ENCODE results near the gene KCNE4. TPM values are rescaled to one million over a fixed set of nuclear protein-coding genes. Genes with fewer than 3 reads are reported as not detected.

KCNE4 gene
- total and polyA plus RNA-seq, 2 donors: 0.71 to 2.1 TPM

DNA sequence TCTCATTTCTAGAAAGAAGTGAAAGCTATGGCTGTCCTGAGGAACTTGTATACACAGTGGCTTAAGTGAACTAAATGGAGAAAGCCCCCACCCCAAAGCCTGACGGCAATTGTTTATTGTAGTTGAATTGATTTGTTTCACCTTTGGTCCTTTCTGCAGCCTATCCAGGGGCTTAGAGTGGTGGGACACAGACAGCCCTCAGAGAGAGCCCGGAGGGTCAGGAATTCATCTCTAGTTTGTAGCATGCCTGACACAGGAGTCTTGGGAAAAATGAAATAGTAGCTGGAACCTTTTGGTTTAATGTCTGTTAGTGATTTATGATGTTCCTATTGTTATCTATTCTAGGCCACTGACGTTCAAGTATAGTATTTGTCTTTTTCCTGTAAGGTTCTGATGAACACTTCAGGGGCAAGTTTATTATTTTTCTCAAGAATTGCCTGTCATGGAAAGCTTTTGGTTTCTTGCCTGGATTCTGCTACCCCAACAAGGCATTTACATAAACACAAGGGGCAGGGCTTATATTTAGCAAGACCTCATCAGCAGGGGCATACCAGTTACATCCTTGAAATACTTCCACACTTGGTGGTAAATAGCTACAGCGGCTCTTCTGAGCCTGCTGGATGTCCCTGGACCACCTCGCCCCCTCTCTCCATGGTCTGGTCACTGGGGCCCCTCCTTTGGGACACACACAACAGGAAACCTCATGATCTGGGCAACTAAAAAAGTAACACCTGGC is 44.4 kb downstream of the KCNE4 start:
- no peaks in the 10 kb centered on the region for H3K27me3 ChIP-seq (ENCODE audit: control insufficient read depth in 2 of 2, insufficient read depth in 1 of 2, low read length in 1 of 2)
- DNase-seq (ENCODE audit: low read depth in 6 of 9, low spot score in 9 of 9): no peak
- no peaks in the 10 kb centered on the region for H3K36me3 ChIP-seq (ENCODE audit: control insufficient read depth in 2 of 2, insufficient read depth in 2 of 2, low read length in 1 of 2)
- no peak overlapping the region for H3K27ac ChIP-seq (ENCODE audit: low read depth in 1 of 2, low read length in 1 of 2)
- WGBS: 84% methylated on average over 5 of the region's 5 CpGs
- H3K9me3 ChIP-seq (ENCODE audit: control insufficient read depth in 2 of 2, insufficient read depth in 1 of 2, low read length in 1 of 2): no peaks in the 10 kb centered on the region
- H3K4me1 ChIP-seq (ENCODE audit: control insufficient read depth in 2 of 2, insufficient read depth in 2 of 2, low read length in 2 of 2): no peaks in the 10 kb centered on the region
- H3K4me3 ChIP-seq (ENCODE audit: low read length in 2 of 2): no peak overlapping the region

DNA sequence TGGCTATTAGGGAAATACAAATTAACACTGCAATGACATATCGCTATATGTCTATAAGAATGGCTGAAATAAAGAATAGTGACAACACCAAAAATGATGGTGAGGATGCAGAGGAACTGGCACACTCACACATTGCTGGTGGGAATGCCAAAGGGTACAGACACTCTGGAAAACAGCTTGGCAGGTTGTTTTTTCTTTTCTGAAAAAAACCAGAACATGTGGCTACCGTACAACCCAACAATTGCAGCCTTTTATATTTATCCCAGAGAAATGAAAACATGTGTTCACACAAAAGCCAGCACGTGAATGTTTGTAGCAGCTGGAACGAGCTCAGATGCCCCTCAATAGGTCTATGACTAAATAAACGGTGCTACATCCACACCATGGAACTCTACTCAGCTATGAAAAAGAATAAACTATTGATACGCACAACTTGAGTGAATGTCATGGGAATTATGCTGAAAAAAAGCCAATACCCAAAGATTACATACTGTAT is 45.9 kb downstream of the KCNE4 start:
- DNase-seq (ENCODE audit: low read depth in 6 of 9, low spot score in 9 of 9): no peak
- WGBS: 94% methylated on average over 6 of the region's 6 CpGs
- no peaks in the 10 kb centered on the region for H3K9me3 ChIP-seq (ENCODE audit: control insufficient read depth in 2 of 2, insufficient read depth in 1 of 2, low read length in 1 of 2)
- no peaks in the 10 kb centered on the region for H3K4me1 ChIP-seq (ENCODE audit: control insufficient read depth in 2 of 2, insufficient read depth in 2 of 2, low read length in 2 of 2)
- no peak overlapping the region for H3K27ac ChIP-seq (ENCODE audit: low read depth in 1 of 2, low read length in 1 of 2)
- H3K4me3 ChIP-seq (ENCODE audit: low read length in 2 of 2): no peak overlapping the region
- H3K36me3 ChIP-seq (ENCODE audit: control insufficient read depth in 2 of 2, insufficient read depth in 2 of 2, low read length in 1 of 2): no peaks in the 10 kb centered on the region
- H3K27me3 ChIP-seq (ENCODE audit: control insufficient read depth in 2 of 2, insufficient read depth in 1 of 2, low read length in 1 of 2): no peaks in the 10 kb centered on the region

DNA sequence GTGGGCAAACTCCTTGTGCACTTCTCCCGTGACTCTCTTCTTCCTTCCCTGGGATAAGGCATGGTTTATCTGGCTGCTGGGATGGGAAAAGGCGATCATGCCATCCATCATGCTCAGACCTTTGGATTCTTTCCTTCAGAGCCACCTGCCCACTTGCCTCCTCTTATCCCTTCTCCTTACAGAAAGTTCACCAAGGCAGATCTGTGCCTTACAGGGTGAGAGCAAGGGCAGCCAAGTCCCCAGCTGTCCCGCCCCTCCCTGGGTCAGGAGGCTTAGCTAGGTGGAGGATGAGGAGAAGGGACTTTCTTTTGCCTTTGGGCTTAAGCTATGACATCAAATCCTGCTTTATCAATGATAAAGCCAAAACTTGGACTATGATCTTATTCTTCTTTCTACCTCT is 47.6 kb downstream of the KCNE4 start:
- Histone ChIP-seq H3K36me3 (ENCODE audit: control insufficient read depth in 2 of 2, insufficient read depth in 2 of 2, low read length in 1 of 2) (no peaks in the 10 kb centered on the region), H3K27me3 (ENCODE audit: control insufficient read depth in 2 of 2, insufficient read depth in 1 of 2, low read length in 1 of 2) (no peaks in the 10 kb centered on the region), H3K4me1 (ENCODE audit: control insufficient read depth in 2 of 2, insufficient read depth in 2 of 2, low read length in 2 of 2) (no peaks in the 10 kb centered on the region), H3K27ac (ENCODE audit: low read depth in 1 of 2, low read length in 1 of 2) (no peak overlapping the region), H3K4me3 (ENCODE audit: low read length in 2 of 2) (no peak overlapping the region), H3K9me3 (ENCODE audit: control insufficient read depth in 2 of 2, insufficient read depth in 1 of 2, low read length in 1 of 2) (no peaks in the 10 kb centered on the region)
- DNase-seq (ENCODE audit: low read depth in 6 of 9, low spot score in 9 of 9): no peak
- WGBS: 92% methylated on average over 3 of the region's 3 CpGs

DNA sequence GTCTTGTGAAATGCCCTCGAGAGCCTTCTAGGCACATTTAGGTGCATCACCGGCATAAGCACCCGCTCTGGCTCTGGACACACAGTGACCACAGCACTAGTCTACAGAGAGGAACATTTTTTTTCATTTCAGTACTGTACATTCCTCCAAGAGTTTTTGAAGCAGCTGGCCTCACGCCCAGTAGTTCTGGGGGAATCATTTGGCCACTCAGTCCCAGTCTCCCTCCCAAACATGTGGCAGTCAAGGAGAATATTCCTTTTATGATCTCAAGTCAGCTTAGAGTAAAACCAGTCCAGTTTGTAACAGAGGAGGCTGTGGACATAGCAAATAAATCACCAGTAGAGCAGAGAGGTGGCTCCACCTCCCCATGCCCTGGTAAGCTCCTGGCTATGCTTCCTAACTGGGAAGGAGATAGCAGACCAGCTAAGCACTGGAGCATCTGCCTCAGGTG is 48.1 kb downstream of the KCNE4 start:
- H3K4me3 ChIP-seq (ENCODE audit: low read length in 2 of 2): no peak overlapping the region
- WGBS: 85% methylated on average over 4 of the region's 4 CpGs
- H3K27ac ChIP-seq (ENCODE audit: low read depth in 1 of 2, low read length in 1 of 2): no peak overlapping the region
- H3K9me3 ChIP-seq (ENCODE audit: control insufficient read depth in 2 of 2, insufficient read depth in 1 of 2, low read length in 1 of 2): no peaks in the 10 kb centered on the region
- no peak for DNase-seq (ENCODE audit: low read depth in 6 of 9, low spot score in 9 of 9)
- no peaks in the 10 kb centered on the region for H3K27me3 ChIP-seq (ENCODE audit: control insufficient read depth in 2 of 2, insufficient read depth in 1 of 2, low read length in 1 of 2)
- no peaks in the 10 kb centered on the region for H3K4me1 ChIP-seq (ENCODE audit: control insufficient read depth in 2 of 2, insufficient read depth in 2 of 2, low read length in 2 of 2)
- H3K36me3 ChIP-seq (ENCODE audit: control insufficient read depth in 2 of 2, insufficient read depth in 2 of 2, low read length in 1 of 2): no peaks in the 10 kb centered on the region

DNA sequence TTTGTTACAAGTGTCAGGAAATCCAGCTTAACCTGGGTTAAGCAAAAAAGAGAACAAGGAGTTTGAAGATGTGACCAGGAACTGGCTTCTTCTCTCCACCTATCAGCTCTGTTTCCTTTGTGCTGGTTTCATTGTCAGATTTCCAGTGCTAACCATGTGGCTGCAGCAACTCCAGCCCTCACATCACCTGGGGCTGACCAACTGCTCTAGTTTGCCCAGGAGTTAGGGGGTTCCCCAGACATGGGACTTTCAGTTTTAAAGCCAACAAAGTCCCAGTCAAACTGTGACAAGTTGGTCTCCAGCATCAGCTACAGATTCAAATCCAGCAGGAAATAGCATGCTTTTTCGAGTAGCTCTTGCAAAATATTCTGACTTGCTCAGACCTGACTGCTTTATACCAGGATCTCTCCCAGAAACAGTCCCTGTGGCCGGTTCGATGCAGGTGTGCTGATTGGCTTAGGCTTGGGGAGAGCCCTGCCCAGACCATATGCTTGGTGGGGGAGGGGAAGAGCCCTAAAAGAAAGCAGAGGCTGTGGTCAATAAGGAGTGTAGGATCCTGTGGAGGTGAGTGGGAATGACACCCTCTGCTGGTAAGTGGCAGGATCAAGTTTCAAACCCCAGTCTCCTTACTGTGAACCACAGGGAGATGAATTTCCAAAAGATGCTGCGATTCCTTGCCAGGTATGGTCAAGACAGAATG is 49.5 kb downstream of the KCNE4 start:
- H3K27ac ChIP-seq (ENCODE audit: low read depth in 1 of 2, low read length in 1 of 2): no peak overlapping the region
- H3K36me3 ChIP-seq (ENCODE audit: control insufficient read depth in 2 of 2, insufficient read depth in 2 of 2, low read length in 1 of 2): no peaks in the 10 kb centered on the region
- H3K4me1 ChIP-seq (ENCODE audit: control insufficient read depth in 2 of 2, insufficient read depth in 2 of 2, low read length in 2 of 2): no peaks in the 10 kb centered on the region
- H3K27me3 ChIP-seq (ENCODE audit: control insufficient read depth in 2 of 2, insufficient read depth in 1 of 2, low read length in 1 of 2): no peaks in the 10 kb centered on the region
- no peaks in the 10 kb centered on the region for H3K9me3 ChIP-seq (ENCODE audit: control insufficient read depth in 2 of 2, insufficient read depth in 1 of 2, low read length in 1 of 2)
- H3K4me3 ChIP-seq (ENCODE audit: low read length in 2 of 2): no peak overlapping the region
- WGBS: 76% methylated on average over 4 of the region's 4 CpGs
- peak in 1 of 9 donors; percentile 5 for DNase-seq (ENCODE audit: low read depth in 6 of 9, low spot score in 9 of 9)

DNA sequence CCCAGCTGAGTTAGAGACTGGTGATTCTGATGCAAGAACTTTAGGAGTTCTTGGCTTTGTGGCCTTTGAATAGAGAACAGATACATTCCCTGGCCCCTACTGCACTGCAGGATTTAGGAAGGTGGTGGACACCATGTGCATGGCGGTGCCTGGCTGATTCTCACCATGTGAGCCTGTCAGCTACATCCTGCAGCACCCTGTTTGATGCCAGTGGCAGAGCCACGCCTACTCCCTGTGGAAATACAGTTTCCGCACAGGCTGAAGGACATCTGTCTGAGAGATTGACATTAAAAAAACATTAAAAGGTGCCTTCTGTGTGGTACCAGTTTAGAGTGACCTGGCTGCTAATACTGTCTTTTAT is 50.0 kb downstream of the KCNE4 start:
- Histone ChIP-seq H3K9me3 (ENCODE audit: control insufficient read depth in 2 of 2, insufficient read depth in 1 of 2, low read length in 1 of 2) (no peaks in the 10 kb centered on the region), H3K4me1 (ENCODE audit: control insufficient read depth in 2 of 2, insufficient read depth in 2 of 2, low read length in 2 of 2) (no peaks in the 10 kb centered on the region), H3K36me3 (ENCODE audit: control insufficient read depth in 2 of 2, insufficient read depth in 2 of 2, low read length in 1 of 2) (no peaks in the 10 kb centered on the region), H3K4me3 (ENCODE audit: low read length in 2 of 2) (no peak overlapping the region), H3K27me3 (ENCODE audit: control insufficient read depth in 2 of 2, insufficient read depth in 1 of 2, low read length in 1 of 2) (no peaks in the 10 kb centered on the region), H3K27ac (ENCODE audit: low read depth in 1 of 2, low read length in 1 of 2) (no peak overlapping the region)
- DNase-seq (ENCODE audit: low read depth in 6 of 9, low spot score in 9 of 9): no peak
- 89% methylated on average over 3 of the region's 3 CpGs for WGBS

DNA sequence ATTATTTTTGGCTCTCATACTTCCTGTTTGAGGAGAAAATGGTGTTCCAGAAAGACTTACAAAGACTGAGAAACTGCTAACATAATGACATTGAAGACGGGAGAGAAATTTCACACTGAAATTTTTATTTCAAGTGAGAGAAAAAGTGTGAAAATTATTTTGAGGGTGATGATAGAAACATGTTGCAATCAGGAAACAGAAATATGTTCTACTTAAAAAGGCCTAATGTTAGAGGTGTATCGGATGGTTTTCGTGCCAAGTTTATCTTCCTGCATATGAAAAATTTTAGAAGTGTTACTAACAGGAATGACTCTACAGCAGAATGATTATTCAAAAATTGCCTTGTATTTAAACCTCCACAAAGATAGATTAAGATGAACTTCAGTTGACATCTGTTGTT is 50.5 kb downstream of the KCNE4 start:
- DNase-seq (ENCODE audit: low read depth in 6 of 9, low spot score in 9 of 9): no peak
- Histone ChIP-seq H3K27me3 (ENCODE audit: control insufficient read depth in 2 of 2, insufficient read depth in 1 of 2, low read length in 1 of 2) (no peaks in the 10 kb centered on the region), H3K4me3 (ENCODE audit: low read length in 2 of 2) (no peak overlapping the region), H3K27ac (ENCODE audit: low read depth in 1 of 2, low read length in 1 of 2) (no peak overlapping the region), H3K9me3 (ENCODE audit: control insufficient read depth in 2 of 2, insufficient read depth in 1 of 2, low read length in 1 of 2) (no peaks in the 10 kb centered on the region), H3K4me1 (ENCODE audit: control insufficient read depth in 2 of 2, insufficient read depth in 2 of 2, low read length in 2 of 2) (no peaks in the 10 kb centered on the region), H3K36me3 (ENCODE audit: control insufficient read depth in 2 of 2, insufficient read depth in 2 of 2, low read length in 1 of 2) (no peaks in the 10 kb centered on the region)
- 96% methylated on average over 3 of the region's 3 CpGs for WGBS

DNA sequence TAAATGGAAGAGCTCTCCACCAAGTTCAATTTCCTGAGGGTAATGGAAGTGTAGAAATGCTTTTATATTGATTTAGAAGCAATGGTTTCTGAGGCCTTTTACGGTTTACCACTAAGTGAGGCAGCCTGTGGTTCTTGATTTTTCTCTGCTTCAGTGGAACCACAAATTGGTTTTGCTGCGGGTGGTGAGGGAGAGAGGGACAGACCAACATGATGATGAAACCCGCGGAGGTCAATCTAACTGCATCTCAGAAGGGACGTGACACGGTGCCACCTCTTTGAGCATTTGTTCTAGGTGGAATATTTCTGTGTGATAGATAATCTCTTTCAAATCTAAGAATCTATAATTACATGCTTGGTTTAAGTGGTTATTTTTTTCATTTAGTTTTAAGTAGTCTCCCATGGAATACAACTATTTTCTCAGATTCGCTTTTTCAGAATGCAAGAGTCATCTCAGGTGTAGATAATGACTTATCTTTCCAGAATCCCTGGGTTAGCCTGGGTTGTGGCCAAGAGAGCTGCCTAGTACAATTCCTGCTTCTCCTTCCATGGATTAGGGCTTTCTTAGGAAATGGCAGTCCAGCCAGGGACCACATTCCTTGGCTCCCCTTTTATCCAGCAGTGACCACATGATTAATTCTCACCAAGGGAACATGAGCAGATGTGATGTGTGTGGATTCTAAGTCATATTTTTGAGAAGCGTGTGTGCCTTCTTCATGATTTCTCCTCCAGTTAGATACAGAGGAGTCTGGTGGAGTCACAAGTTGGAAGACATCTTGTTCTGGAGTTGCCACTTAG is 52.5 kb downstream of the KCNE4 start:
- Histone ChIP-seq H3K27ac (ENCODE audit: low read depth in 1 of 2, low read length in 1 of 2) (no peak overlapping the region), H3K36me3 (ENCODE audit: control insufficient read depth in 2 of 2, insufficient read depth in 2 of 2, low read length in 1 of 2) (no peaks in the 10 kb centered on the region), H3K4me1 (ENCODE audit: control insufficient read depth in 2 of 2, insufficient read depth in 2 of 2, low read length in 2 of 2) (no peaks in the 10 kb centered on the region), H3K9me3 (ENCODE audit: control insufficient read depth in 2 of 2, insufficient read depth in 1 of 2, low read length in 1 of 2) (no peaks in the 10 kb centered on the region), H3K27me3 (ENCODE audit: control insufficient read depth in 2 of 2, insufficient read depth in 1 of 2, low read length in 1 of 2) (no peaks in the 10 kb centered on the region), H3K4me3 (ENCODE audit: low read length in 2 of 2) (no peak overlapping the region)
- 96% methylated on average over 8 of the region's 8 CpGs for WGBS
- no peak for DNase-seq (ENCODE audit: low read depth in 6 of 9, low spot score in 9 of 9)
